ENCODE results near the gene DLX4.
A peak's percentile ranks its signal among the peaks of the same experiment; 100 is the strongest.

DLX4 gene

GRCh38 chr17:49996121-49996494, 27.1 kb downstream of the DLX4 start:
- Mint-ChIP-seq H3K4me1 (peaks cover 29% of the 10 kb centered on the region), H3K27ac (no peak overlapping the region), H3K36me3 (no peaks in the 10 kb centered on the region), H3K4me3 (no peak overlapping the region), H3K9me3 (no peaks in the 10 kb centered on the region), H3K27me3 (peaks cover 95% of the 10 kb centered on the region)
- ATAC-seq, result no peak

DNA sequence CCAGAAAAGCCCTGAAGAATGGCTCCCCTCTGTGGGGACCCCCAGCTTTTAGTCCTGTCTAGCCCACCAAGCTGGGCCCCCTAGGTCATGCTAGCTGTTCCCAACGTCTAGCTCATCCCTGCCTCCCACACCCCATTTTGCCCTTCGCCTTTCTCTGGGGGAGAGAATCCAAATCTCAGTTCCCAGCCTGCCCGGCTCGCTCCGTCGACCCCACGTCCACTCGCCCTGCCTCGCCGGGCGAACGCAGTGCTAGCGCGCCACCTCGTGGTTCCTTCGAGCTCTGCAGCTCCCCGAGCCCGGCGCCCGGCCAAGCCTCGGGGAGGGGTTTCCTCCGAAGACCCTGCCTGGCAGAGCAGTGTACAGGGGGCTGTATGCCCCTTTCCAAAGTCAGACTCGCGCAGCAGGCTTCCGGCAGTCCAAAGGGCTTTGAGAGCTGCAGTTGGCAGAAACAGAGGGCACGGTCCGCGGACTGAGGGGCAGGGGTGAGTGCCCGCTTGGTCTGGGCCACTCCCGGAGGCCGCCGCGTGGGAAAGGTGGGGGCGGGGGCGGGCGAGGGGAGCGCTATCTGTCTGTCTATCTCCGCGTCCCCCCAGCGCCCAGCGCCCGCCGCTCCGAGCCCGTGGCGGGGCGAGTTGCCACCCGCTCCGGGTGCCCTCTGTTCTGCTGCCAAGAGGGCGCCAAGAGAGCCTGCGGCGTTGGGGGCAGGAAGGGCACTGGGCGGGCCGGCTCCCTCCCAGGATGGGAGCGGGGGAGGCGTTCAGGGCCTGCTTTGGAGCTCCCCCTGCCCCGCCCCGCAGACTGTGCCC, 27.7 kb downstream of the DLX4 start:
- Mint-ChIP-seq H3K27me3 (peaks cover 94% of the 10 kb centered on the region), H3K4me1 (peaks cover 29% of the 10 kb centered on the region), H3K4me3 (peak overlapping the region; percentile 23), H3K9me3 (no peaks in the 10 kb centered on the region), H3K36me3 (no peaks in the 10 kb centered on the region), H3K27ac (no peak overlapping the region)
- ATAC-seq, result peak; percentile 38

DNA sequence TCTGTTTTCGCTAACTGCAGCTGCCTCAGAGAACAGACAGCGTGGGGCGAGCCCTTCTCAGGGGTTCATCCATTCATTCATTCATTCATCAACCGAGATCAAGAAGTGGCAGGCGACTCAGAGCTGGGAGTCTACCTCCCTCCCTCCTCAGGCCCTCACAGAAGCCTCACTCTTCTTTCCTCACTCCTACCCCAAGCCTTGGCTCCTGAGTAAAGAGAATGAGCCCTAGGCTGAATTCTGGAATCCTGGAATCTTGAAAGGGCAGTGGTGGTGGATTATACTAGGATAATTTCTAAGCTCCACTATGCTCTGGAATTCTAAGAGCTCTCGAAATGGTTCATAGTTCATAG, 28.3 kb downstream of the DLX4 start:
- Mint-ChIP-seq H3K27me3 (peaks cover 93% of the 10 kb centered on the region), H3K9me3 (no peaks in the 10 kb centered on the region), H3K4me3 (no peak overlapping the region), H3K36me3 (no peaks in the 10 kb centered on the region), H3K27ac (no peak overlapping the region), H3K4me1 (peaks cover 29% of the 10 kb centered on the region)
- no peak for ATAC-seq

- H3K4me1 Mint-ChIP-seq, result peaks cover 29% of the 10 kb centered on the region
- no peak overlapping the region for H3K27ac Mint-ChIP-seq
- no peaks in the 10 kb centered on the region for H3K9me3 Mint-ChIP-seq
- H3K4me3 Mint-ChIP-seq, result no peak overlapping the region
- peak; percentile 88 for ATAC-seq
- peaks cover 85% of the 10 kb centered on the region for H3K27me3 Mint-ChIP-seq
- no peaks in the 10 kb centered on the region for H3K36me3 Mint-ChIP-seq
Measured at GRCh38 chr17:49997773-49998703, 29.0 kb downstream of the DLX4 start.

GRCh38 chr17:49998836-49999511, 30.0 kb downstream of the DLX4 start:
- peaks cover 79% of the 10 kb centered on the region for H3K27me3 Mint-ChIP-seq
- H3K9me3 Mint-ChIP-seq, result no peaks in the 10 kb centered on the region
- H3K4me1 Mint-ChIP-seq, result peaks cover 25% of the 10 kb centered on the region
- no peaks in the 10 kb centered on the region for H3K36me3 Mint-ChIP-seq
- H3K4me3 Mint-ChIP-seq, result no peak overlapping the region
- H3K27ac Mint-ChIP-seq, result no peak overlapping the region
- no peak for ATAC-seq

- Mint-ChIP-seq H3K27me3 (peaks cover 30% of the 10 kb centered on the region), H3K4me3 (no peak overlapping the region), H3K9me3 (peaks cover 3% of the 10 kb centered on the region), H3K36me3 (peaks cover 4% of the 10 kb centered on the region), H3K4me1 (peaks cover 20% of the 10 kb centered on the region), H3K27ac (no peak overlapping the region)
- ATAC-seq, result no peak
Measured at GRCh38 chr17:50003911-50004310, 34.9 kb downstream of the DLX4 start.

GRCh38 chr17:50009282-50009681, 40.3 kb downstream of the DLX4 start:
- ATAC-seq, result no peak
- Mint-ChIP-seq H3K27me3 (peaks cover 24% of the 10 kb centered on the region), H3K27ac (peak overlapping the region; percentile 67)

DNA sequence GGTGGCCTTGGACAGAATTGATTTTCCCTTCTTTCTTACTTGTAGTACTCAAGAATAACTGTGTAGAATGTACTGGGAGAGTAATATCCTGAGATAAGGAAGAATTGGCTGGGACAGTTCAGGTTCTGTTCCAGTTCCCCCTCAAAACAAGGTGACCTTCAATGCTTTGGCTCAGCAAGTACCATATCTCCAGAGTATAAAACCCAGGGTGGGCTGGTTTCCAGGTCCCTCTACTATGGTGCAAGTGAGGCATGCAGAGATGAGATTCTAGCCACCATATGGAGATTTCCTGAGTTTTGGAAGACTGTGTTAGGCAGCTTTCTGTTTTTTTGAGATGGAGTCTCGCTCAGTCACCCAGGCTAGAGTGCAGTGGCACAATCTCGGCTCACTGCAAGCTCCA, 44.1 kb downstream of the DLX4 start:
- Mint-ChIP-seq H3K9me3 (peaks cover 21% of the 10 kb centered on the region), H3K36me3 (peaks cover 24% of the 10 kb centered on the region), H3K4me3 (no peak overlapping the region), H3K4me1 (no peaks in the 10 kb centered on the region), H3K27ac (no peak overlapping the region), H3K27me3 (peaks cover 34% of the 10 kb centered on the region)
- no peak for ATAC-seq

More at GRCh38 chr17:50009282-50009681, 40.3 kb downstream of the DLX4 start:
- Mint-ChIP-seq H3K9me3 (peaks cover 13% of the 10 kb centered on the region), H3K4me1 (peaks cover 20% of the 10 kb centered on the region), H3K4me3 (no peak overlapping the region), H3K36me3 (peaks cover 17% of the 10 kb centered on the region)

- Mint-ChIP-seq H3K4me3 (no peak overlapping the region), H3K27me3 (peaks cover 43% of the 10 kb centered on the region), H3K9me3 (peaks cover 16% of the 10 kb centered on the region), H3K4me1 (no peaks in the 10 kb centered on the region), H3K27ac (no peak overlapping the region), H3K36me3 (peaks cover 17% of the 10 kb centered on the region)
- no peak for ATAC-seq
Measured at GRCh38 chr17:50014471-50015088, 45.6 kb downstream of the DLX4 start.

- Mint-ChIP-seq H3K27me3 (peaks cover 41% of the 10 kb centered on the region), H3K9me3 (peaks cover 16% of the 10 kb centered on the region), H3K27ac (no peak overlapping the region), H3K4me1 (no peaks in the 10 kb centered on the region), H3K4me3 (no peak overlapping the region), H3K36me3 (peaks cover 17% of the 10 kb centered on the region)
- ATAC-seq, result no peak
Measured at GRCh38 chr17:50015146-50015545, 46.2 kb downstream of the DLX4 start.

DNA sequence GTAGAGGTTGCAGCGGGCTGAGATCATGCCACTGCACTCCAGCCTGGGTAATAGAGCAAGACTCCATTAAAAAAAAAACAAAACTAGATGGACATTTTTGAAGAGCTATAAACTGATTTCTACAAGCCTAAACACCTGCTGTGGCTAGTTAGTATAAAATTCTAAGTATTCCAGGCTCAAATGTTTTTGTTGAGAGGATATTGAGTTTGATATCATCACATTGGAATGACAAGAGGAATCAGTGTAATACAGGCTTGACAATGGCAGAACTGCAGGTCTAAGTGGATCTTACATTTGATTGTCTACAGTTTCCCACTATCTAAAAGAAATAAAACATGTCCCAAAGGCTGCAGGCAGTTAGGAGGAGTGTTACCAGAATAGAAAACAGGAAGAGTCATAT, 49.9 kb downstream of the DLX4 start:
- Mint-ChIP-seq H3K36me3 (peaks cover 6% of the 10 kb centered on the region), H3K27ac (no peak overlapping the region), H3K4me3 (no peak overlapping the region), H3K4me1 (no peaks in the 10 kb centered on the region), H3K27me3 (peaks cover 39% of the 10 kb centered on the region), H3K9me3 (peaks cover 8% of the 10 kb centered on the region)
- no peak for ATAC-seq

DNA sequence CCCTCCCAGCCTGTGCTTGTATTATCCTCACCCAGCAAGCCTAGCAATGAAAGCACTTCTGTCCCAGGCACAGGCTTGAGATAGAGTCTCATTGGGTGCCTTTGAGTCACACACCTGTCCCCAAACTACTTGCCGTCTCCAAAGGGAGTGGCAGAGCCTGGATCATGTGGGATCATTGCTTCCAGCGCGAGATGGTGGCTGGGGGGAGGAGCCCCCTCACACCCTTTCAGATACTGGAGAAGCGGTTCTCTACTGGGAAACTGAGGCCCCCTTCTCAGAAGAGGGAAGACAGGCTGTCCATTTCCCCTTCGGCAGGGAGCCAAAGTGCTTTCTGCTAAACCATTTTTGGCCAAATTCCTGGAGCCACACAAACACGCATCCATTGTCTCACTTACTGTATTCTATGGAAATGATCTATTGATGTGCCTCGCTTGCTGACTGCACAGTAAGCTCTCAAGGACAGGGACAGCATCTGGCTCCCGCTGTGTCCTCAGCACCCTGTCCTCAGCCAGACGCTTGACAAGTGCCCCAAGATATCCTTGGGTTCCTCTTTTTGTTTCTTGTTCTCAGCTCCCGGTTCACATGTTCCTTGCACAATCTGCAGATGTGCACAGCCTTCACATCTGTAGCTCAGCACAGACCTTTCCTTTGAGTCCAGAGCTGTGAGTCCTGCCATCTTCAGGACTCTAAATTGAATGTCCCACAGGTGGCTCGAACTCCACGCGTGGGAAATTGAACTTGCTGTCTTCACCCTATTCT, 52.0 kb downstream of the DLX4 start:
- Mint-ChIP-seq H3K9me3 (no peaks in the 10 kb centered on the region), H3K27me3 (peaks cover 28% of the 10 kb centered on the region), H3K27ac (no peak overlapping the region), H3K36me3 (no peaks in the 10 kb centered on the region), H3K4me1 (no peaks in the 10 kb centered on the region), H3K4me3 (no peak overlapping the region)
- ATAC-seq, result no peak

DNA sequence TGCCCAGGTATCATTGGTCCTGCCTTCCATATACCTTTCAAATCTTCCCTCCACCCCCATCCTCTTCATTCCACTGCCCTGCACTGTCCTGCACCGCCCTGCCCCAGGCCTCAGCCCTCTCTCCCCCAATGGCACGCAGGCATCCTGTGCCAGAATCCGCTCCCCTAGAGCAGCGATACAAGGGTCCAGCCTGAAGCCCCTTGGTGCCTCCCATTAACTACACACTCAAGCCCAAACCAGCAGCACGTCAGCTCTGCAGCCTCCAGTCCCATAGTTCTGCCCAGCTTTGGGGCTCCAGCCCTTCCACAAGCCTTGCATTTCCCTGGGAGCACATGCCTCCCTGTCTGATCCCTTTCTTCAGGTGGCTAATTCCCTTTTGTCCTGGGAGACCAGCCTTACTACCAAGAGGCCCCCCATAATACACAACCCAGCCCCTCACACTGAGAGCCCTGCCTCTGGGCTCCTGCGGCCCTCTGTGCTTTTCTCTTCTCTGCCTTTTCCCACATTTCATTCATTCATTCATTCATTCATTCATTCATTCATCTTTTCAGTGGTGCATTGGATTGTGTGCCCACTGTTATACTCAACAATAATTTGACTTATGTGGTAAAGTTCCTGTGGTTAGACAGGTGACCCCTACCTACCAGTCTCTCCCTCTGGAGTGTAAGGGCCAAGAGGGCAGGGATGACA, 52.8 kb downstream of the DLX4 start:
- H3K4me3 Mint-ChIP-seq, result no peak overlapping the region
- peaks cover 28% of the 10 kb centered on the region for H3K27me3 Mint-ChIP-seq
- H3K27ac Mint-ChIP-seq, result no peak overlapping the region
- H3K4me1 Mint-ChIP-seq, result peaks cover 4% of the 10 kb centered on the region
- peak; percentile 8 for ATAC-seq
- no peaks in the 10 kb centered on the region for H3K9me3 Mint-ChIP-seq
- no peaks in the 10 kb centered on the region for H3K36me3 Mint-ChIP-seq

All from stimulated activated memory B cell treated with anti-CD40 and anti-IgM and Interleukin-4, amounts not matched to agents 10 μg/mL and 1 μg/mL and 100 μg/mL, for 72 hours (primary cell).